Activated effector memory CD4-positive, alpha-beta T cell treated with anti-CD3 and anti-CD28 coated beads, Interleukin-2, amount 50 U/mL, for 16 hours (primary cell): Measurements from ENCODE around the gene KIRREL3.

Experiments used
- DNase-seq: peaks from one replicate; pipeline ENCODE4 v3.0.0-alpha.2; 2020

KIRREL3 gene

DNA sequence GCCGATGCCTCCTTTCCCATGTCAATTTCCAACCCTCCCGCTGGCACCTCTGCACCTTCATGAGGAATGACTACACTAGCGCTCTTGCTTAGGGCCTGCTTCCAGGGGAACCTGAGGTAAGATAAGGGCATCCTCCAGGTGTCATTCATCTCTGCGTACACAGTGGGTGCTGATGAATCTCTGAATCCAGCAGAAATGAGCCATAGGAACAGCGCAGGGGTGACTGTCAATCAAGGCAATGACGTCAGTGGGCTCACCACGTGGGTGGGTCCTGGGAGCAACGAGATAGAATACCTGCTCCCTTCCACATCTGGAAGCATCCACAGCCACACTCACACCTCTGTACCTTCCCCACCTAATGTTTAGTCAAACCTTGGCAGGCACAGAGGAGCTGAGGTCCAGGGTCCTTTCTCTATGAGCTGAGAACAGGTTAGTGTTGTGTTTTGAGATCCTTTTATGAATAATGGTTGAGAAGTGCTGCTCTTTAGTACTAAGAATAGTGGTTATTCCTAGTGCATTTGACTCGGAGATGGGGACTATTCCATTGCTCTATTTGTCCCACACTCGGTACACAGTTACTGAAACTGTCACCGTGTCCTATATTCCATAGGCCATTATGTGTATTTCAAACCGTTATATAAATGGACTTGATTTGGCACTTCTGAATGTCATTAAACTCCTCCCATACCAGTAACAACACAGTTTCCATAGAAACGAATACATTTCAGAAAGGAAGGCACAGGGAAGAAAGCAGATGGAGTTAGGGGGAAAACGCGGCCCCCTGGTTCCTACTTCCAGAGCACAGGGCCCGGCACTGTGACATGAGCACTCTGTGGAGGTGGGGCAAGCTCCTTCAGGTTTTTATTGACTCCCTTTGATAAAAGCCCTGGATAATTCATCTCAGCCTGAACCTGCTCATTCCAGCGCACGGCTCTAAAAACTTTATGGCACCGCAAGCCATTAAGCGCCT is 451.7 kb downstream of the KIRREL3 start:
- no peak for DNase-seq

DNA sequence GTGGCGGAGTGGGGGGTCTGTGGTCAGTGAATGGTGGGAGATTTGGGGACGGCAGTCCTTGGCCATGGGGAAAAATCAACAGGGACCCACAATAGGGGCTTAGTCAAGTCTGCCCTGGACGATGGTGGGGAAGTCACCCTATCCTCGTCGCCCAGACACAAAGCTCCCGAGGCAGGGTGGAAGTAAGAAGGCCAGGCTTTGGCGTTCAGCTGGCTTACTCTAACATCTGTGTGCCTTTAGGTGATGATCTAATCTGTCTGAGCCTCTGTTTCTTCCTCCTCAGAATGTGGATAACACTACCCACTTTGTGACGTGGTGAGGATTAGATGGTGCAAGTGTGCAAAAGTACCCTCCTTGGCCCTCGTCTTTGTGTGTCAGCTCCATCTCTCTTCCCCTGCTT is 452.9 kb downstream of the KIRREL3 start:
- DNase-seq: no peak

DNA sequence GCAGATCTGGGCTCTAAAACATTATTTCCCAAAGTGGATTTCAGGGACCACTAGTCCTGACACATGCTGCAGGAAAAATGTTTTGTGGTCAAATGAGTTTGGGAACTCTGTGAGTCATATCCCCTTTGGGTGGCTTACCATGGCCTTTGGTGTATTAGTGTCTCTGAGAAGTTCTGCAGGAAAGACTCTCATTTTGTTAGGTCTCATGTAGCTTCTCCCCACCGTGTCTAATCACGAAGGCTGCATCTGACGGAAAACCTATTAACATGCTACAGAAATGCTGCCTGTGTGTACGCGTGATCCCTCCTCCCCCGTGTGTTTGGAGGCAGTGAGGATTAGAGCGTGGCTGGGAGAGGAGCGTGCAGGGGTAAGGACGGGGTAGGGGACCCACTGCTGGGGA is 453.4 kb downstream of the KIRREL3 start:
- no peak for DNase-seq

DNA sequence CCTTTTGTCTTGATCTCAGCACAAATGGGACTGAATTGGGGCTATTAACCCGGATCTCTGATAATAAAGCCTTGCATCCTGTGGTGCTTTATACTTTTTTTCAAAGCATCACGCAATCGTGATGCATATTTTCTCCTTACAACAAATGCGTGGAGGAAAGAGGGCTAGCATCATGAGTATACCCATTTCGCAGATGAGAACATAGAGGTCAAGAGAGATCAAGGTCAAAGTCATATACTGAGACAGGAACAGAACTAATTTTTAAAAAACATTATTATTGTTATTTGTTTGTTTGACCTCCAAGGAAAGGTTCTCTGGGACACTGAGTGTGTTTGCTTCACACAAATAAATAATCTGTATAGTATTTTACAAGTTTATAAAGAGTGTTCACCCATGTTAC is 453.9 kb downstream of the KIRREL3 start:
- no peak for DNase-seq

DNA sequence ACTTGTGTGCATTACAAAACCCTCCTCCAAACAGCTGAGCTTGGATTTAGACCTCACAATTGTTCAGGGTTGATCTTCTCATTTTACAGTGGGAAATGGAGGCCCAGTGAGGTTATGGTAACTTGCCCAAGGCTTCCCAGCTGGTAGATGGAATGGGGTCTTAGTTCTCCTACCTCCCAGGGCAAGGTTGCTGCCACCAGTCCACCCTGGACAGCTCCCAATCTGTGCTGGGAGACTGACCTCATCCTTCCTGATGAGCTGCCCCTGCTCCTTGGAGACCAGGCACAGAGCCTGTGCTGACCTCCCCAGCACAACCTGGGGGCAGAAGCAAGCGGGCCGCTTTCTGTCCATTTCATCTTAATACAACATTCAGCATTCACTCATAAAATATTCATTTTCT is 454.4 kb downstream of the KIRREL3 start:
- DNase-seq: no peak

DNA sequence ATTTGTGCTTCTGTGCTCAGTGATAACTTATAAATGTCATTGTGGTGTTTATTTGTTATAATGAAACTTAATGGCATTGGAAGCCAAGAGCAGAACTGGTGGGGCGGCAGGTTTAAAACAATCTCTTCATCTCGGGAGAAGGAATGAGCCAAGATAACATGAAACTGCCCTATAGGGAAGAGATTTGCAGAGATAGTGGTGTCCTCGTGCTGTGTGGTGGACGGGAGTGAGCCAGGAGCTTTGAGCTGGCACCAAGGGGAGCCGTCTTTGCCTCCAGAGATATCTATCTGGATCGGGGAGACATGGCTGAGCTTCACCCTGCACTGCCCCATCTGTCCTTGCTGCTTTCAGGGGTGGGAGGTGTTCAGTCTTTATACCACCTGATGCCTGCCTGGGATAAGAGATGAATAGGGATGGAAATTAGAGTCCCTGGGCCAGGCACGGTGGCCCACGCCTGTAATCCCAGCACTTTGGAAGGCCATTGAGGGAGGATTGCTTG is 455.5 kb downstream of the KIRREL3 start:
- no peak for DNase-seq

DNA sequence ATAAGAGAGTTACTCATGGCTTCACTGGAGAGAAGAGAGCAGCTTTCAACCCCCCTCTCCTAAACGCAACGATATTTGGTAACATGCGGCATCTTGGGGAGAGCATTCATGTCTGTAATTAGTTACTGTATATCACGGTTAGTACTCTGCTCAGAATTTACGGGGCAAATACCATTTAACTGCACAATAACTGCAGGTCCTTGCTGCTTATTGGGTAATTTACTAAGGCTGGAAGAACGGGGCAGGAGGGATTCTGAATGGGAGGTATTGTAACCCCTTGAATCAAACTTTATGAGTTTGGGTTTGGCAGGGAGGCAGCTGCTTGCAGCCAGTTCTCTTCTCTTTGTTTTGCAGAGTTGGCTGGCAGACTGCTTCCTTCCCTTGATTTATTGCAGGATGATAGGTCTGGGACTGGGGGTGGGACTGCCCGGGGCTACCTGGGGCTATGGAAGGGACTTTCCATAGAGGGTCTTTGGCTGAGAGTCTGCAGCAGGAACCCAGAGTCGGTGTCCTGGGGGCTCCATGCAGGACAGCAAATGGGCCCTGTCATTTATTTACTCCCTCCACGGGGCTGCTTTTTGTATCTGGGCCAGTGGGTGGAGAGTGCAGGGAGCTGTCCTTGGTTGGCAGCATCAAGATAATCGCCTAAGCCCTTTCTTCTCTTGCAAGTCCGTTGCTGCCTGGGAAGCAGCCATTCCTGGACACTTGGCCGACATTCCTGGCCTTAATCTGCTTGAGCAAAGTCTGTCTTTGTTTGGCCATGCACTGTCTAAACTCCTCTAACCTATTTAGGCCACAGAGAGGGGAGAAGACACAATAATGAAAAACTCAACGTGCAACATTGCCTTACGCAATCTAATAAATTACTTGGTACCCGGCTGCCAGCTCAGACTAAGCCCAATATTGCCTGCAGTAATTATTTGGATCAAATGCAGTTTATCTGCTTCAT is 456.2 kb downstream of the KIRREL3 start:
- no peak for DNase-seq

DNA sequence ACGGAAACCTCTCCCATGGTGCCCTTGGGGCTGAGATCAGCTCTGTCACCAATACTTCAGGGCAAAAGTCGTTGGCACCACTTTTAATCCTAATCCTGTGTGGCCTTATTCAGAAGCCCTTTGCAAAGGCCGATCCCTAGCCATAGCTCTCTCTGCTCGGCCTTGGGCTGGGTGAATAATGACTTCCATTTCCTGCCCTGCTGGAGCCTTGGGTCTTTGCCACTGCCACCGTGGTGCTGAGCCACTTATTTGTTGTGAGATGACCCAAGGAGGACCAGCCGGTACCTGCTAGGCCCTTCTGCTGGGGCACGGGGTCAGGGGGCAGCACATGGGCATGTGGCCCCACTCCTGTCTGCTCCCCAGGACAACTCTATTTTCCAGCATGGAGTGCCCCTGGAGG is 456.9 kb downstream of the KIRREL3 start:
- no peak for DNase-seq

DNA sequence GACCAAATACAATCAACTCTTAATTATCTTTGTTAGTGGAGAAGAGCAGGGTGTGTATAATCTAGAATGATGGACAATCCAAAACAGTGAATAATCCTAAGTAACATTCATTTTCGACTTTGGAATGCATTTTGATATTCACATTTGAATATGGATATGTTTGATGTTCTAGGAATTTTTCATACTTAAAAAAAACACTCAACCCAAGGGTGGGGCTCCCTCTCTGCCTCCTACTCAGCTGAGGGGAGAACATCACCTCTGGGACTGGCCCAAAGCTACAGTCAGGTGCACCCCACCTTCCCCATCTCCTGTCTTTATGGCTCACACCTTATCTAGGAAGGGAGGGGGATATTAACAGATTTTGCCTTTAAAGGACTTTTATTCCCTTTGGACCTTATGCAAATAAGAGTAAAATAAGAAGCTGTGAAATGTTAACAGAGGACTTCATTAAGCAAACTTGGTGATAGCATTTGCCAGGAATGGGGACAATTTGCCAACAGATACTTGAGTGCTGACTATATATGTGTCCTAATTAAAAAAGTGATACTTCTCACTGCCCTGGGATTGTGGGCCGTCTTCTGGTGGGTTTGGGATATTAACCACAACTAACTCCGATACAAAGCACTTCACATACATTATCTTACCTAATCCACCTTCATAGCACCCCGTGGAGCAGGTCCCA is 458.1 kb downstream of the KIRREL3 start:
- no peak for DNase-seq

DNA sequence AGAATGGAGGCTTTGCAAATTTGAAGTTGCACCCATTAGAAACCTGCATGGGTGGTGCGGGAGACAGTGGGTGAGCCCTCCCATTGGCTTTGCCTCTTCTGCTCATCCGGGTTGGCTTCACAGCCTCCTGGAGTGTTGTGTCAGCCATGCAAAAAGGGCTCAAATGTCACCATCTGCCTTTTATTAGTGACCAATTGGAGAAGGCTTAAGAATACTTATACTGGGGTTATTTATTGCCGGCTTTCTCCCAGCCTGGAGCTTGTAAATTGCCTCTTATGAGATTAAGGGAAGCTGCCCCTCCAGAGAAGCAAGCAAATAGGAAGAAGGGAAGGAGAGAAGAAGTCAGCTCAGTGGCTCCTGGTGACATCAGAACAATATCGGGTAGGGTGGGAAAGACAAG is 462.5 kb downstream of the KIRREL3 start:
- no peak for DNase-seq

DNA sequence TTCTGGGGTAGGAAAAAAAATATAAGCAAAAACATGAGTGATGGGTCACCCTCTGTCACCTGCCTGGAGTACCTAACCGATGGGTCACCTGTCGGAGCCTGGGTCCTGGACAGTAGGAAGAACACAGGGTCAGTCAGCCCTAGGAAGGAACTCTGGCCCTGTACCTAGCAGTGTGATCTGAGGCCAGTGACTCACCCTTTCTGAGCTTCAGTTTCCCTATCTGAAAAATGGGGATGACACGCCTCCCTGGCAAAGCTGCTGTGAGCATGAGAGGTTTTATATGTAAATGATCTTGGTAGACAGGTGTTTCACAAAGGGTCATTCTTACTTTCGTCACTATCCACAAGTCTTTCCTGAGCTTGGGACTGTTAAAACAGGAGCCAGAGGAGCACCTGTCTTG is 463.1 kb downstream of the KIRREL3 start:
- DNase-seq: no peak

DNA sequence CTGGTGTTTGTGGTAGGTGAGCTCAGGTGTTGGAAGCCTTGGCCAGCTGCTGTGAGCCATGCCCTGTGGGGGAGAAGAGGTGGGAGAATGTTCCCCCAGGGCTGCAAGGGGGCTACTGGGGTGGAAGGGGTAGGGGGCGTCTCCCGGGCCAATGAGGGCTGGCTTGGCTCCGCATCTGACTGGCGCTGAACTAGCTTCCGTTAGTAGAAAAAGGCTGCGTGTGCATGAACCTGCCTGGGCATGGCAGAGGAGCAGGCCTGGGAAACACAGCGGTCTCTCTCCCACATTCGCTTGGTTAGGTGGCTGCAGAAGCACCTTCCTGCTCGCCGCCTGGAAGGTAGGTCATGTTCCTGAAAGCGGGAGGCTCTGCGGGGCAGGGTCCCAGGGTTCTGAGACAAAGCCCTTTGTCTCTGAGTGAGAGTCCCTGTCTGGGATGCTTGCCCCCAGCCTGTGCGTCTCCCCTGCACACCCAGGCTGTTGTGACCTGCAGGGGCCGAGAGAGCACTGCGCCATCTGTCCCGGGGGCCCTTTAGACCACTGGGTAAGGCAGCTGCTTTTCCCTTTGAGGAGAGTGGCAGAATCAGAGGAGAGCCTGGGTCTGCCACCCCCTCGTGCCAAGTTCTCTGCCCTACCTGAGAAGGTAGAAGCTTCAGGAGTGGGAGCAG is 466.3 kb downstream of the KIRREL3 start:
- DNase-seq: no peak

DNA sequence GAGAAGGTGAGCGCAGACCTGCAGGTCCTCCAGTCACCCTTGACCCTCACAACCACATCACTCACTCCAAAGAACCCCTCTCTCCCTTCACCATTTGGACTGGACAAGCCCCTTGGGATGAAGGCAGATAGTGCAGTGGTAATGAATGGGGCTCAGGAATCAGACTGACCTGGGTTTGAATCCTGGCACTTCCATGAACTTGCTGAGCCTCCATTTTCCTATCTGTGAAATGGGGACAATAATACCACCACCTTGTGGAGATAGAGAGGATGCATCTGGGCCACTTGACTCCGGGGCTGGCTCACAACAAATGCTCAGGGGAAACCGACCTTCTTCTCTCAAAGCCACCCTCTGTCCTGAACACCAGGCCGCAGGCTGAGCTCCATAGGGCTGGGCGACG is 467.0 kb downstream of the KIRREL3 start:
- DNase-seq: no peak

DNA sequence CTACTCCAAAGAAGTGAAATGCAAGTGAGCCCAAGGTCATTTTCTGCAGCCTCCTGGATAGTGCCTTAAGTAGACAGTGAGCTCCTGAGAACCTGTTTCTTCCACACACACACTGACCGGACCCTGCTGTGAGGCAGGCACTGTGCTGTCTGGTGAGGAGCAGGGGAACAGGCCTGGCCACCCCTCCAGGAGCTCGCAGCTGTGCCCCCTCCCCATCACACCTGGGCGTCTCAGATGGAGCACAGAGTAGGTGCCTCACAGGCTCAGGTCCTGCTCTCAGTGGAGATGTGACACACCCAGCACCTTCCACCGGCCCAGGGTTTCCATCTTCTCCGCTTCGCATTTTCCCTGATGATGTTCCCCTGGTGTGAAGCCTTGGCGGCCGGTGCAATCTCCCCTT is 470.2 kb downstream of the KIRREL3 start:
- DNase-seq: no peak

DNA sequence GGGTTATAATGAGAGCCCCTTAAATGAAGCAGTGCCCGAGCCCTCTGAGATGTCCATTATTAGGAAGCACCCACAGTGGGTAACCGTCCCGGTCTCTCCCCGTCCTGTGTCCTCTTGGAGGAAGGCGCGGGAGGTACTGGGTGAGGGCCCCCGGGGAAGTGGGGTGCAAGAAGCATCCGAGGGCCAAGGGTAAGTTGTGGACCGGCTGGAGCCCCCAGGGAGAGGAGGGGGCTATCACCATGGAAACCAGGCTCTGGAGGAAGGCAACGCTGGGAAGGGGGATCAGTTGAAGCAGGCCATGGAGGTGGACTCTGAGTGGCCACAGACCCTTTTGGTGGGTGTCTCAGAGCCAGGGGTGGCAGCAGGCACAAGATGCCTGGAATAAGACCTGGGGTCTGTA is 471.5 kb downstream of the KIRREL3 start:
- DNase-seq: no peak

DNA sequence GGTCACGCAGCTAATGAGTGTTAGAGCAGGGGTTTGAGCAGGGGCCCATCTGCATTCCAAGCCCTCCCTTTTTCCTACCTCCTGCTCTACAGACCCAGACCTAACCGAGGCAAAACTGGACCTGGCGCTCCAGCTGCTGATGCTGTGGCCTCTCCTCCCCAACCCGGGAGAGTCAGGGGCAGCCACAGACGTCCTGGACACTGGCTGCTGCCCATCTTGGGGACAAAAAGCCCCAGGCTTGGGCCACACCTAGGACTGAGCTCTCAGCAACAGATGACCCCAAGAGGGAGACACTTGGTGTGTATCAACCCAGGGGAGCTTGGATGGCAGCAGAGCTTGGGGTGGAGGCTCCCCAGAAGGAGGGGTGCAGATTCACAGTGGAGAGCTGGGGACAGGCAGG is 472.5 kb downstream of the KIRREL3 start:
- no peak for DNase-seq

DNA sequence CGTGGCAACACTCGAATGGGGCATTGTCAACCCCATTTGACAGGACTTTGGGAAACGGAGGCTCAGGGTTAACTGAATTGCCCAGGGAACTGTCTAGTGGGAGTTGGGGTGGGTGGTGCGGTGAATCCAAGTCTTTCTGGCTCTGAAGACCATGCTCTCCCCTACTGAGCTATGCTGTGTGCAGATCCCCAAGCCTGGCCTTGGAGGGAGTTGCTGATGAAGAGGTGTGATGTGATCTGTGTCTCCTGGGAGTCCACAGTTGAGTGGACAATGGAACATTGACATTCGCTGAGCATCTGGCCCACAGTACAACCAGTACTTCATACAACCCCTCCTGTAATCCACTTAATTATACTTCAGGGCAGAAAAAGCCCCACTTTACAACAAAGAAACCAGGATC is 472.9 kb downstream of the KIRREL3 start:
- no peak for DNase-seq

DNA sequence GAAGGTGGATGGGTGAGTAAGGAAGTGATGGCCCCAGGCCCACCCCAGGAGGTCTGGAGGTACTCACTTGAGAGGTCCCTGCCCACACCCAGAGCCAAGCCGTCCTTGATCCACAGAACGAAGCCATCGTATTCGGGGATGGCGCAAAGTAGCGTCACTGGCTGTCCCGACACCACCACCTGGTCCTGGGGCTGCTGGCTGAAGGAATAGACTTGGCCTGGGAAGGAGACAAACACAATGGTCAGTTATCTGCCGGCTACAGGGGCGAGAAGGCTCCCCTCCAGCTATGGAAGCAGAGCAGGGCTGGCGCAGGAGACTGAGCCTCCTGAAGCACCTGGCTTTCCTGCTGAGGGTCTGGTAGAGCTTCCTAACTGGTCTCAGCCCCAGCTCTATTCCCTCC is 474.1 kb downstream of the KIRREL3 start:
- DNase-seq: peak; percentile 55

DNA sequence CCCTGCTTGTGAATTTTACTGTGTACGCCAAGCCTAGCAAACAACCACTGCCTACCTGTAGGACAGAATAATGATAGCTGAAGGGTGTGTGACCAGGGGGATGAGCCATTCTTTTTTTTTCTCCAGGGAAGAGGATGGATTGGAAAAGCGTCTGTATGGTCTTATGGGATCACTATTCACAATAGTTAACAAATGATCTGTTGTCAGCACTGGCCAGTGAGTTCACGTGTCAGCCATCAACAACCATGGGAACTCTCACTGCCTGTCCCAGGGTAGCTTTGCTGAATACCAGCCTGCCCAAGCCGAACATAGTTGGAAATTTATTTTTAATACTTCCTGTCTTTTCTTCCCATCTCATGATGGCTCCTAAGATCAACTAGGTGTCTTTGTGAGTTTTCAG is 474.9 kb downstream of the KIRREL3 start:
- DNase-seq: no peak

DNA sequence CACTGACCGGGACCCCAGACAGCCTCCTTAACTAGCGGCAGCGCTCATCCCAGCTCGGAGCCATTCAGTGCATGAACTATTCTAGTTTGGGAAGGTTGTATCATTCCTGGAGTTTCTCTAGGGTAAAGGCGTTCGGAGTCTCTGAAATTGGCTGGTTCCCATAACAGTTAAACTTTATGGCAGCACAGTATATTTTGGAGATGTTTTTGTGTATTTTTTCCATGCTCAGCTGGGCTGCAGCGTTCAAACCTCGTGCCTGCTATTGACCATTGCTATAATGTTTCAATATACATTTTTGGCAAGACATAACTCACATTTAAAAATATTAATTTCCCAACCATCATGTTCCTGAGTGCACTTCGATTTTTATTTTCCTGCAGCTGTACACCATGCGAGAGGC is 475.4 kb downstream of the KIRREL3 start:
- DNase-seq: no peak

DNA sequence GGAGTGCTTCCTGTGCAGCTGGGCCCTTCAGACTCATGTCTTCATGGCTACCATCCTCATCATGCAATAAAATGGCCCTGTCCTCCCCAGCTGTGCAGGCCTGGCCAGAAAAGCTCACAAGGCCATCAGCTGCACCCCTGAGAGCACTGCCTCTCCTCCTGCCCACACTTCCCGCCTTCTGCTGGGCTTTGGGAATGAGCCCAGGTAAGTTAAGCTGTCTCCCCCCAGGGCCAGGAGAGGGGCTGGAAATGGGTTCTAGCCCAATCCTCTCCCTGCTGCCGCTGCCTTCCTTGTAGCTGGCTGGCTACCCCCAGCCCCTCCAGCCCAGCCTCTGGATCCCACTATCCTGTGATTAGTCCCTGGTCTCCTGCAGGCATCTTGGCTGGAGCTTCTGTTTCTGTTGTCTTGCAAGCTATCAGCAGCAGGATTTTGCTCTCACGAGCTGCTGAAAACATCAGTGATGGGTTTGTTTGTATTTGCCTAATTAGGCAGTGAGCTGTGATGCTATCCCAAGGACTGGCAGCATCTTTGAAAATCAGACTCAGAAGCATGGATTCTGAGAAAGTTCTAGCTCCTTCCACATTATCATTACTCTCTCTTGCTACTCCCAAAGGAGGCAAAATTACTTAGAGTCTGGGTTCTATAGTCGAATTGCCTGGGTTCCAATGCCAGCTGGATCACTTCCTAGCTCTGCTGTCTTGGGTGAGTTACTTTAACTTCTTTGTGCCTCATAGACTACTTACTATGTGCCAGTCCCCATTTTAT is 476.9 kb downstream of the KIRREL3 start:
- peak; percentile 41 for DNase-seq

DNA sequence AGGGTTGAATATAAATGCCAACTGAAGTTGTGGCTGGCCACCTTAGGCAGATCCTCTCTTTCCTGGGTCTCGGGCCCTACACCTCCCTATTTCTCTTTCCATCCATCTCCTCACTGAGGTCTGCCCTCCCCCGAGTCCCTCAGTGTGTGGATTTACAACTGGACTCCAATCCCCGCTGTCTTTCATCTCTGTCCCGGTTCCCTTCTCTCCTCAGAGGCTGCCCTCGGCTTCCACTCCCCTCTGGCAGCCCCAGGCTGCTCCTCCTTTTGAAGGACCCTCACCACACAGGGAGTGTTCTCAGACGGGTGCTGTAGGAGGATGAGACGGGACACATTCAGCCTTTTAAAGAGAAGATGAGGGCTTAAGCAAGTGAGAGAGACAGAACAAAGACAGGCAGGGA is 478.0 kb downstream of the KIRREL3 start:
- DNase-seq: peak; percentile 14
